Panc1 (cell line): ENCODE data around the gene EXPH5. TPM values are rescaled to one million over a fixed set of nuclear protein-coding genes. Genes with fewer than 3 reads are reported as not detected.
A peak's percentile ranks its signal among the peaks of the same experiment; 100 is the strongest.

ENCODE experiments used
- ATAC-seq: fragments of 200-7000 bp; cut with Tn5 transposase; 2 replicates; pipeline ENCODE4 v1.9.1; 2020; ENCODE audit warnings: mild to moderate bottlenecking, moderate library complexity
- BruUV-seq: library from RNA; stranded (reverse); fragments of 400-500 nt; replicated peaks from 2 replicates; lab custom pipeline; 2021; lab: Mats Ljungman, UMichigan
- CTCF ChIA-PET: fragments of 300-600 bp; sonication (Branson Sonifier 250); formaldehyde crosslinking; loops from one replicate; lab custom pipeline; 2022; ENCODE audit warnings: antibody characterized with exemption; lab: Charles Lee
- POLR2A ChIA-PET: fragments of 300-600 bp; sonication (Branson Sonifier 250); formaldehyde crosslinking; loops from one replicate; lab custom pipeline; 2022; ENCODE audit warnings: antibody characterized with exemption; lab: Charles Lee
- DNase-seq: peaks from one replicate; pipeline ENCODE4 v3.0.0-alpha.2; 2010; ENCODE audit warnings: low read depth, low spot score
- H3K27ac ChIP-seq: 2 replicates; pipeline ENCODE4 v1.5.1; 2011; ENCODE audit warnings: mild to moderate bottlenecking, low read length, inconsistent platforms
- H3K27me3 ChIP-seq: fragments of 200-500 bp; sonication (Bioruptor generic); 2 replicates; pipeline ENCODE4 v1.6.0; 2014; ENCODE audit warnings: low read length, inconsistent platforms; ENCODE audit not compliant: control insufficient read depth, insufficient read depth
- H3K36me3 ChIP-seq: fragments of 200-500 bp; sonication (Bioruptor generic); 2 replicates; pipeline ENCODE4 v1.5.1; 2014; ENCODE audit warnings: inconsistent platforms, mild to moderate bottlenecking, low read length, moderate library complexity; ENCODE audit not compliant: control insufficient read depth, insufficient read depth
- H3K4me1 ChIP-seq: 2 replicates; pipeline ENCODE4 v1.5.1; 2011; ENCODE audit warnings: inconsistent platforms, mild to moderate bottlenecking, low read length, moderate library complexity; ENCODE audit not compliant: control insufficient read depth, insufficient read depth
- H3K4me3 ChIP-seq, 2 experiments: 2 replicates each; pipeline ENCODE4 v1.5.1; 2011 to 2012; ENCODE audit warnings: low read depth in 2 of 2, low read length in 2 of 2, mild to moderate bottlenecking in 2 of 2, inconsistent platforms in 1 of 2, moderate library complexity in 1 of 2
- H3K9me3 ChIP-seq: fragments of 200-500 bp; sonication (Bioruptor generic); 2 replicates; pipeline ENCODE4 v1.5.1; 2014; ENCODE audit warnings: low read depth, mild to moderate bottlenecking, inconsistent platforms, low read length, moderate library complexity; ENCODE audit not compliant: control insufficient read depth, insufficient read depth
- CTCF ChIP-seq: fragments of 450-650 bp; IDR thresholded peaks from 2 replicates; pipeline ENCODE4 v1.5.1; 2017; ENCODE audit warnings: mild to moderate bottlenecking
- POLR2AphosphoS5 ChIP-seq: IDR thresholded peaks from 2 replicates; pipeline ENCODE4 v1.6.1; 2012; ENCODE audit warnings: mild to moderate bottlenecking, low read depth, low read length, moderate library complexity
- REST ChIP-seq, 2 experiments: IDR thresholded peaks; 2 replicates each; pipeline ENCODE4 v1.6.1; 2011 to 2012; ENCODE audit warnings: low read depth in 2 of 2, control low read depth in 1 of 2, low read length in 1 of 2, mild to moderate bottlenecking in 1 of 2, moderate library complexity in 1 of 2; ENCODE audit not compliant: insufficient read depth in 1 of 2
- SIN3A ChIP-seq: IDR thresholded peaks from 2 replicates; pipeline ENCODE4 v1.6.1; 2012; ENCODE audit warnings: low read depth, mild to moderate bottlenecking, low read length, moderate library complexity, borderline replicate concordance; ENCODE audit not compliant: insufficient read depth
- TCF7L2 ChIP-seq: IDR thresholded peaks from 2 replicates; pipeline ENCODE4 v1.6.1; 2011; ENCODE audit warnings: mild to moderate bottlenecking, low read depth, low read length, inconsistent platforms
- in situ Hi-C: cut with HindIII; loops from 2 replicates; pipeline ENCODE4 v1.10.0; 2016; ENCODE audit warnings: low sequenced_read_pairs, low pct_unique_long_range_greater_than_20kb
- intact Hi-C: fragments of 100-400 bp; cut with micrococcal nuclease; formaldehyde crosslinking; loops from one replicate; pipeline ENCODE4 v1.10.0; 2022; ENCODE audit not compliant: unreplicated experiment
- total RNA-seq: library from RNA; stranded (reverse); gene quantifications from one replicate; pipeline ENCODE4 v1.2.1, GENCODE V29; 2021; ENCODE audit not compliant: unreplicated experiment

Gene EXPH5
- total RNA-seq, 1 experiment from 2014 or later, result 0.85 TPM

GRCh38 chr11:108592591-108593213, 866 bp downstream of the EXPH5 start:
- Histone ChIP-seq H3K4me1 (peaks cover 7% of the 10 kb centered on the region; the same call in 1 of the 2 replicates), H3K27ac (no peak overlapping the region), H3K4me3 (peak overlapping the region; percentile 60 to 84), H3K27me3 (peaks cover 49% of the 10 kb centered on the region), H3K9me3 (no peaks in the 10 kb centered on the region), H3K36me3 (0 out of 2 replicates have a peak, but pooled peaks cover 4% of the 10 kb centered on the region)
- ChIA-PET POLR2A (no interaction called here), CTCF (no interaction called here)
- no peak for DNase-seq
- BruUV-seq, result no TSS peak
- in situ Hi-C loops, result no loop called here
- TF ChIP-seq REST (IDR thresholded peaks at IDR 0.05; ENCODE audit: insufficient read depth in 1 of 2, low read depth in 2 of 2, low read length in 1 of 2), result no peak
- no peak for TF ChIP-seq POLR2AphosphoS5
- no peak for TF ChIP-seq SIN3A
- TF ChIP-seq TCF7L2, result no peak
- TF ChIP-seq CTCF, result no peak
- intact Hi-C loops, result no loop called here
- peak; percentile 33 for ATAC-seq

- no peak overlapping the region for H3K4me3 ChIP-seq
- no peaks in the 10 kb centered on the region for H3K9me3 ChIP-seq
- ChIA-PET CTCF (no interaction called here), POLR2A (no interaction called here)
- H3K4me1 ChIP-seq, result peaks cover 7% of the 10 kb centered on the region; the same call in 1 of the 2 replicates
- TF ChIP-seq CTCF (0 out of 2 replicates have a peak, but pooled peaks have one; percentile 7), SIN3A (no peak)
- ATAC-seq (no peak), DNase-seq (no peak)
- H3K27me3 ChIP-seq, result peaks cover 49% of the 10 kb centered on the region
- BruUV-seq, result no TSS peak
- intact Hi-C loops, result no loop called here
- in situ Hi-C loops, result no loop called here
- H3K27ac ChIP-seq, result no peak overlapping the region
- 0 out of 2 replicates have a peak, but pooled peaks cover 4% of the 10 kb centered on the region for H3K36me3 ChIP-seq
Observed at GRCh38 chr11:108591893-108592292, 1.7 kb downstream of the EXPH5 start.
